Fibroblast of skin of left quadriceps (primary cell): ENCODE data around the gene SYNGR2.

Source experiments
- DNase-seq, 2 experiments: peaks; one replicate each; pipeline ENCODE4 v3.0.0-alpha.2; 2013; ENCODE audit warnings: low read depth in 2 of 2

The SYNGR2 gene

DNA sequence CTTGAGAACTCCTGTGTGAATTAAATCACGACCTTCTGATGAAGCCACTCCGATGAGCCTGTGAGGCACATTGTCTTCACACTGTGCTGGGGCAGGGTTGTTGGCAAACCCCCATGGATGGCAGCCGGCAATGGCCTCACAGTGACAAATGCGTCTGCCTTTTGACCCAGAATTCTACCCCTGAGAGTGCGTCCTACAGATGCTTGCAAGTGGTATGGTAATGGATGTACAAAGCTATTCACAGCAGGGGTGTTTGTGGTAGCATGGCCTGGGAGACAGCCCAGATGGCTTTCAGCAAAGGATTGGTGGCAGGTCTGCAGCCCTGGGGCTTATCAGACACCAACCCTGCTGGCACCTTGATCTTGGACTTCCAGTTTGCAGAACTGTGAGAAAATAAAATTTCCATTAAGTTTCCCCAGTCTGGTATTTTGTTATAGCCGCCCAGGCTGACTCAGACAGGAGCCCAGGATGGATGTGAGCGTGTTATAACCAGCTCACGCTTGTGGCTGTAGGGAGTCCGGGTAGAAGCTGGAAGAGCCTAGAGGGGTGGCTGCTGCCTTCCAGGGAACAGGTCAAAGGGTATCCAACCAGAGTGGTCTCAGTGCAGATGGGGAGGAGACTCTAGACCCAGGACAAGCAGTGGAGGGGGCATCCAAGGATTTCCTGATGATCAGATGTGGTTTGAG lies 28.9 kb downstream of the SYNGR2 start:
- DNase-seq, result no peak

DNA sequence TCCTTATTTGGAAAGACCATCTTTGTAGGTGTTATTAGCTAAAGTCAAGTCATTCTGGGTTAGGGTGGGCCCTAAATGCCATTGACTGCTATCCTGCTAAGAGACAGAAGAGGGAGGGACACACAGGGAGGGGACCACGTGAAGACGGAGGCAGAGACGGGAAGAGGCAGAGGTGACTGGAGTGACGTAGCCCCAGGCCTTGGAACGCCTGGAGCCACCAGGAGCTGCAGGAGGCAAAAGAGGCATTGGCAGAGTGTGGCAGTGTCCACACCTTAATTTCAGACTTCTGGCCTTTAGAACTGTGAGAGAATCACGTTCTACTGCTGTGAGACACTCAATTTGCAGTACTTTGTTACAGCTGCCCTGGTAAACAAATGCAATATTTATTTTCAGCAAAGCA lies 32.1 kb downstream of the SYNGR2 start:
- no peak for DNase-seq

DNA sequence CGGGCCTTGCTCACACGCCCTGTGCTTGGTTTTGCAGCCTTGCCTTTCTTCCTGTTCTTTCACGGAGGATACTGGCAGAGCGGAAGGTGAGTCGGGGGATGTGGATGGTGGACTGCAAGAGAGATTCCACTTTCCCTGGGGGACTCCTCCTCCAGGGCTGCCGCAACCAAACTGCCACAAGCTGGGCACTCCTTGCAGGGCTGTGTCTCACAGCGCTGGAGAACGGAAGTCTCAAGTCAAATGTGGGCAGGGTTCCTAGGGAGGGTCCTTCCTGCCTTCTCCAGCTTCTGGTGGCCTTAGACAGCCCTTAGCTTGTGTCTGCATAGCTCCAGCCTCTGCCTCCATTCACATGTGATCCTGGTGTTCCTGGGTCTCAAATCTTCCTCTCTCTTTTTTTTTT lies 34.3 kb downstream of the SYNGR2 start:
- no peak for DNase-seq

DNA sequence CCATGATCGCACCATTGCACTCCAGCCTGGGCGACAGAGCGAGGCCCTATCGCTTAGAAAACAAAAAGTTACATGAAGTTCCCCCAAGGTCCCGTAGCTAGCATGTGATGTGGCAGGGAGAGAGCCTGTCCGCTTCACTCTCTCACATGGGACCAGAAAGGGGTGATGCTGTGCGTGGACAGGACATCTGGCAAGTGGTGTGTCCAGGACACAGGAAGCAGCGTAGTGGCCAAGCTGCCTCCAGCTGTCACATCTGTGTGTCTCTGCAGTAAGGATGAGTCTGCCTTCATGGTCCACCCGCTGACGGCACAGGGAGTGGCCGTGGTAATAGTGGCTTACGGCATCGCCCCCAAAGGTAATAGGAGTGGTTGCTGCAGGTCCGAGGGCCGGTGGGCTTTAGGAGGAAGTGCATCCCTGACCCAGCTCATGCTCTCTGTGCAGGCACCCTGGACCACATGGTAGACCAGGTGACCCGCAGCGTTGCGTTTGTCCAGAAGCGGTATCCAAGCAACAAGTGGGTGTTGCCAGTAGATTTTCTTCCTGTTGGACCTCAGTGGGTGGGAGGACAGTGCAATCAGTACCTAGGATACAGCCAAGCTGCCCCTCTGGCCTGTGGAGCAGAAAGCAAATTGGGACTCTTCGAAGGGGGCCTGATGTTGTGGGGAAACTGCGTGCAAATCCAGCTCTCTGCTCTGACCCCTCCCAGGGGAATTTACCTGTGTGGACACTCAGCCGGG lies 36.2 kb downstream of the SYNGR2 start:
- no peak for DNase-seq

DNA sequence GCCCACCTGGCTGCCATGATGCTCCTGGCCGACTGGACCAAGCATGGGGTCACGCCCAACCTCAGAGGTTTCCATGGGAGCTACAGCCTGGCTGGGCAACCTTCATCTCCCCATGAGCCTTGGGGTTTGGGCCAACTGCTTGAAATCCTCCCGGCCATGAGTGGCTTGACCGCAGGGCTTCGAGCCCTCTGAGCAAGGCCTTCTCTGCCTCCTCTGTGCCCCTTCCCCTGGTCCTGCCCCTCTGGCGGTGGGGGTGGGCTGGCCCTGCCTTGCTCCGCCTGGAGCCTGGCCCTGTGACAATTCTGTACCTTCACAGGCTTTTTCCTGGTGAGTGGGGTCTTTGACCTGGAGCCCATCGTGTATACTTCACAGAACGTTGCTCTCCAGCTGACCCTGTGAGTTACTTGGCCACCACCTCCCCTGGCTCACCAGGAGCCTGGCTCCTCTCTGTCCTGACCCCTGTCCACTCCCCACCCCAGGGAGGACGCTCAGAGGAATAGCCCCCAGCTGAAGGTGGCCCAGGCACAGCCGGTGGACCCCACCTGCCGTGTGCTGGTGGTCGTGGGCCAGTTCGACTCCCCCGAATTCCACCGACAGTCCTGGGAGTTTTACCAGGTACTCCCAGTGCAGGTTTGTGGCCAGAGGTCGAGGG lies 36.9 kb downstream of the SYNGR2 start:
- no peak for DNase-seq

DNA sequence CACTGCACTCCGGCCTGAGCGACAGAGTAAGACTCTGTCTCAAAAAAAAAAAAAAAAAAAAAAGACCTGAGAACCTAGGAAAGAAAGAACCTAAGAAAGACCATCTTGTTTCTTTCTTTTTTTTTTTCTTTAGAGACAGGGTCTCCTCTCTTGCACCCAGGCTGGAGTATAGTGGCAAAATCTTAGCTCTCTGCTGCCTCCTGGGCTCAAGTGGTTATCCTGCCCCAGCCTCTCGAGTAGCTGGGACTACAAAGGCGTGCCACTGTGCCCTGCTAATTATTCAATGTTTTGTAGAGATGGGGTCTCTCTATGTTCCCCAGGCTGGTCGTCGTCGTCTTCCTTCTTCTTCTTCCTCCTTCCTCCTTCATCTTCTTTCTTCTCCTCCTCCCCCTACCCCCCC lies 37.9 kb downstream of the SYNGR2 start:
- no peak for DNase-seq

DNA sequence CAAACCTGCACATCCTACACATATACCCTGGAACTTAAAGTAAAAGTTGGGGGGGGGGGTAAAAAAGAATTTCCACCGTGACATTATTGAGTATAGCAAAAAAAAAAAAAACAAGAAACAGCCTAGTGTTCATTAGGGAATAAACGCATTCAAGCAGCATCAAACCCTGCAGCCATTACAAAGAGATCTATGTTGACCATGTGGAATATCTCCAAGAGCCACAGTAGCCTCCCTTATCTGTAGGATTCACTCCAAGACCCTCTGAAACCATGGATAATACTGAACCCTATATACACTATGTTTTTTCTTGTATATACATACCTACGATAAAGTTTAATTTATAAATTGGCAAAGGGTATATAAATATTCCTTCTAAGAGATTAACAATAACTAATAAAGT lies 40.1 kb downstream of the SYNGR2 start:
- DNase-seq, result no peak

DNA sequence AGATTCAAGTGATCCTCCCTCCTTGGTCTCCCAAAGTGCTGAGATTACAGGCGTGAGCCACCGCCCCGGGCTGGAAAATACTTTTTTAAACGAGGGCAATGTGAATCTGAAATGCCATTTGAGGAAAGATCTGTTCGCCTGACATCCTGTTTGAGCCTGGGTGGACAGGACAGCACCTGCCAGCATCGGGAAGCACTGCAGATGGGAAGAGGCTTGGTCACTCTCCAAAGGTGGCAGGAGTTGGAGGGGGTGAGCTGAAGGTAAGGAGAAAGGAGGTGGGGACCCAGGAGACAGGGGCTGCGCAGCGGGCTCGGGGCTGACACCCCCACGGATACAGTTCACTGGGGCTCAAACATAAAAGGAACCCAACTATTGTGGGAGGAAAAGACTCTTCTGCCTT lies 41.7 kb downstream of the SYNGR2 start:
- no peak for DNase-seq

DNA sequence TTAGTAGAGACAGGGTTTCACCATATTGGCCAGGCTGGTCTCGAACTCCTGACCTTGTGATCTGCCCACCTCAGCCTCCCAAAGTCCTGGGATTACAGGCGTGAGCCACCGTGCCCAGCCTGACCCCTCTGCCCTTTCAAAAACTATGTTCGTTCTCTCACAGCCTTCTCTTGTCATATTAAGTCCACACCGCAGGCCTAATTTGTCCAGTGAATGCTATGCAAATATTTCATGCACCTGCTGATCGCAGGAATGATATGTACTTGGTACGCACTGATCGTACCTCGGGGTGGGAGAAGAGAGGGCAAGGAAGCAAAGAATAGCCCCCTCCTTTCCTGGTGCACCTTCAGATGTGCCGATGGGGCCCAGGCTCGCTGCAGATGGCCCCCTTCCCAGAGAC lies 42.7 kb downstream of the SYNGR2 start:
- no peak for DNase-seq

DNA sequence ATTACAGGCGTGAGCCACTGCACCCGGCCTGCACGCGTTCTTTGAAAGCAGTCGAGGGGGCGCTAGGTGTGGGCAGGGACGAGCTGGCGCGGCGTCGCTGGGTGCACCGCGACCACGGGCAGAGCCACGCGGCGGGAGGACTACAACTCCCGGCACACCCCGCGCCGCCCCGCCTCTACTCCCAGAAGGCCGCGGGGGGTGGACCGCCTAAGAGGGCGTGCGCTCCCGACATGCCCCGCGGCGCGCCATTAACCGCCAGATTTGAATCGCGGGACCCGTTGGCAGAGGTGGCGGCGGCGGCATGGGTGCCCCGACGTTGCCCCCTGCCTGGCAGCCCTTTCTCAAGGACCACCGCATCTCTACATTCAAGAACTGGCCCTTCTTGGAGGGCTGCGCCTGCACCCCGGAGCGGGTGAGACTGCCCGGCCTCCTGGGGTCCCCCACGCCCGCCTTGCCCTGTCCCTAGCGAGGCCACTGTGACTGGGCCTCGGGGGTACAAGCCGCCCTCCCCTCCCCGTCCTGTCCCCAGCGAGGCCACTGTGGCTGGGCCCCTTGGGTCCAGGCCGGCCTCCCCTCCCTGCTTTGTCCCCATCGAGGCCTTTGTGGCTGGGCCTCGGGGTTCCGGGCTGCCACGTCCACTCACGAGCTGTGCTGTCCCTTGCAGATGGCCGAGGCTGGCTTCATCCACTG lies 45.8 kb downstream of the SYNGR2 start, which contains the start of gene BIRC5:
Gene BIRC5, plus strand, starts transcription at position 238 of the 690 bp plus-strand sequence. Its CDS starts 64 bp downstream, at position 302.
- peak; percentile 64 to 65 for DNase-seq

DNA sequence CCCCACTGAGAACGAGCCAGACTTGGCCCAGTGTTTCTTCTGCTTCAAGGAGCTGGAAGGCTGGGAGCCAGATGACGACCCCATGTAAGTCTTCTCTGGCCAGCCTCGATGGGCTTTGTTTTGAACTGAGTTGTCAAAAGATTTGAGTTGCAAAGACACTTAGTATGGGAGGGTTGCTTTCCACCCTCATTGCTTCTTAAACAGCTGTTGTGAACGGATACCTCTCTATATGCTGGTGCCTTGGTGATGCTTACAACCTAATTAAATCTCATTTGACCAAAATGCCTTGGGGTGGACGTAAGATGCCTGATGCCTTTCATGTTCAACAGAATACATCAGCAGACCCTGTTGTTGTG lies 46.3 kb downstream of the SYNGR2 start:
- no peak for DNase-seq

DNA sequence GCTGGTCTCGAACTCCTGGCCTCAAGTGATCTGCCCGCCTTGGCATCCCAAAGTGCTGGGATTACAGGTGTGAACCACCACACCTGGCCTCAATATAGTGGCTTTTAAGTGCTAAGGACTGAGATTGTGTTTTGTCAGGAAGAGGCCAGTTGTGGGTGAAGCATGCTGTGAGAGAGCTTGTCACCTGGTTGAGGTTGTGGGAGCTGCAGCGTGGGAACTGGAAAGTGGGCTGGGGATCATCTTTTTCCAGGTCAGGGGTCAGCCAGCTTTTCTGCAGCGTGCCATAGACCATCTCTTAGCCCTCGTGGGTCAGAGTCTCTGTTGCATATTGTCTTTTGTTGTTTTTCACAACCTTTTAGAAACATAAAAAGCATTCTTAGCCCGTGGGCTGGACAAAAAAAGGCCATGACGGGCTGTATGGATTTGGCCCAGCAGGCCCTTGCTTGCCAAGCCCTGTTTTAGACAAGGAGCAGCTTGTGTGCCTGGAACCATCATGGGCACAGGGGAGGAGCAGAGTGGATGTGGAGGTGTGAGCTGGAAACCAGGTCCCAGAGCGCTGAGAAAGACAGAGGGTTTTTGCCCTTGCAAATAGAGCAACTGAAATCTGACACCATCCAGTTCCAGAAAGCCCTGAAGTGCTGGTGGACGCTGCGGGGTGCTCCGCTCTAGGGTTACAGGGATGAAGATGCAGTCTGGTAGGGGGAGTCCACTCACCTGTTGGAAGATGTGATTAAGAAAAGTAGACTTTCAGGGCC lies 51.2 kb downstream of the SYNGR2 start:
- DNase-seq, result no peak
